Activated B cell treated with CpG ODN at 0.5 μM for 24 hours (primary cell): ENCODE results near the gene INCA1. TPM values are rescaled to one million over a fixed set of nuclear protein-coding genes. Genes with fewer than 3 reads are reported as not detected.

ENCODE experiments used
- ATAC-seq: fragments of 200-7000 bp; cut with Tn5 transposase; one replicate; pipeline ENCODE4 v1.10.0; 2021; ENCODE audit warnings: low read depth, mild to moderate bottlenecking, moderate library complexity
- CTCF ChIA-PET: fragments of 350-600 bp; sonication (Branson Sonifier 250); formaldehyde crosslinking; loops from one replicate; lab custom pipeline; 2021; ENCODE audit warnings: antibody characterized with exemption; lab: Charles Lee
- POLR2A ChIA-PET: fragments of 350-600 bp; sonication (Branson Sonifier 250); formaldehyde crosslinking; loops from one replicate; lab custom pipeline; 2021; ENCODE audit warnings: antibody characterized with exemption; lab: Charles Lee
- DNase-seq: peaks from one replicate; pipeline ENCODE4 v3.0.0; 2022
- H3K27ac Mint-ChIP-seq: one replicate; pipeline ENCODE4 v1.8.0; 2020; ENCODE audit warnings: mixed read lengths
- H3K27me3 Mint-ChIP-seq: one replicate; pipeline ENCODE4 v1.8.0; 2021; ENCODE audit warnings: mixed read lengths
- H3K36me3 Mint-ChIP-seq: one replicate; pipeline ENCODE4 v1.8.0; 2021; ENCODE audit warnings: low read depth, mixed read lengths
- H3K4me1 Mint-ChIP-seq: one replicate; pipeline ENCODE4 v1.8.0; 2021; ENCODE audit warnings: mixed read lengths
- H3K4me3 Mint-ChIP-seq: one replicate; pipeline ENCODE4 v1.8.0; 2020; ENCODE audit warnings: mild to moderate bottlenecking, mixed read lengths
- H3K9me3 Mint-ChIP-seq: one replicate; pipeline ENCODE4 v1.8.0; 2020; ENCODE audit warnings: mixed read lengths
- intact Hi-C: fragments of 100-400 bp; cut with micrococcal nuclease; formaldehyde crosslinking; loops from one replicate; pipeline ENCODE4 v1.15.1; 2024
- total RNA-seq: library from RNA; stranded (reverse); gene quantifications from 2 replicates; pipeline ENCODE4 v1.2.3, GENCODE V29; 2022
- TF ChIP-seq, protein P1 (sequence below): fragments of 200-600 bp; IDR thresholded peaks from one replicate; pipeline ENCODE4 v1.8.0; 2022; ENCODE audit warnings: antibody characterized with exemption, mild to moderate bottlenecking

Gene INCA1
- total RNA-seq, 1 donor from 2014 or later: 0.44 TPM

DNA sequence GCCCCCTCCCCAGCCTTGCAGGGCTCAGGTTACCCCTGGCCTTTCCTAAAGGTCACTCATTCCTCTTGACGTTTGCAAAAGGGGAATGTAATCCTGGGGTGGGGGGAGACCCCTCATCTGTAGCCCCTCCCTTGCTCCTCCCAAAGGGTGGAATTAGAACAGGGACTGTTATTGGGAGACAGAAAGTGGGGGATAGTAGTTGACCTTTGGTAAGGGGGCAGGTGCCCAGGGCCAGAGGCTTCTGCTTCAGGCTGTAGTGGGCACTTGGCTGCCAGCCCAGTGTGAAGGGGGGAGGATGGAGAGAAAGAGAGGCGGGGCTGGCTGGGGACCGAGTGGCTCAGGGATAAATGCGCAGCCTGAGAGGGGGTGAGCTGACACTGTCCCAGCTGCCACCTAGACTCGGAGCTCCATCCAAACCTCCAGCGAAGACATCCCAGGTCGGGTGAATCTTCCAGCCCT, 46.5 kb downstream of the INCA1 start, which contains the start of gene ENO3:
TSS of gene ENO3 (plus strand) at position 374 of the 459 bp plus-strand sequence. CDS start 711 bp downstream, outside the sequence.
- no peak for ATAC-seq
- Mint-ChIP-seq H3K36me3 (peaks cover 20% of the 10 kb centered on the region), H3K4me3 (peak within 1 kb of the TSS; percentile 81), H3K27me3 (peaks cover 2% of the 10 kb centered on the region), H3K27ac (peak within 1 kb of the TSS; percentile 86), H3K9me3 (no peaks in the 10 kb centered on the region), H3K4me1 (peaks cover 26% of the 10 kb centered on the region)
- POLR2A ChIA-PET: interaction anchor here (0.7 to 12.1 kb wide), 7 partner anchors 9 to 127 kb away, joined by 3 to 391 read pairs (median 4); partner anchors contain the start of genes CAMTA2, INCA1, KIF1C and RNF167
- TF ChIP-seq, protein P1, sequence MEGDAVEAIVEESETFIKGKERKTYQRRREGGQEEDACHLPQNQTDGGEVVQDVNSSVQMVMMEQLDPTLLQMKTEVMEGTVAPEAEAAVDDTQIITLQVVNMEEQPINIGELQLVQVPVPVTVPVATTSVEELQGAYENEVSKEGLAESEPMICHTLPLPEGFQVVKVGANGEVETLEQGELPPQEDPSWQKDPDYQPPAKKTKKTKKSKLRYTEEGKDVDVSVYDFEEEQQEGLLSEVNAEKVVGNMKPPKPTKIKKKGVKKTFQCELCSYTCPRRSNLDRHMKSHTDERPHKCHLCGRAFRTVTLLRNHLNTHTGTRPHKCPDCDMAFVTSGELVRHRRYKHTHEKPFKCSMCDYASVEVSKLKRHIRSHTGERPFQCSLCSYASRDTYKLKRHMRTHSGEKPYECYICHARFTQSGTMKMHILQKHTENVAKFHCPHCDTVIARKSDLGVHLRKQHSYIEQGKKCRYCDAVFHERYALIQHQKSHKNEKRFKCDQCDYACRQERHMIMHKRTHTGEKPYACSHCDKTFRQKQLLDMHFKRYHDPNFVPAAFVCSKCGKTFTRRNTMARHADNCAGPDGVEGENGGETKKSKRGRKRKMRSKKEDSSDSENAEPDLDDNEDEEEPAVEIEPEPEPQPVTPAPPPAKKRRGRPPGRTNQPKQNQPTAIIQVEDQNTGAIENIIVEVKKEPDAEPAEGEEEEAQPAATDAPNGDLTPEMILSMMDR: no peak
- CTCF ChIA-PET: interaction anchor here (2.0 kb wide), 1 partner anchor 37 kb away, joined by 6 read pairs; the partner anchor contains the start of gene CAMTA2
- DNase-seq: no peak
- intact Hi-C loops: no loop called here

DNA sequence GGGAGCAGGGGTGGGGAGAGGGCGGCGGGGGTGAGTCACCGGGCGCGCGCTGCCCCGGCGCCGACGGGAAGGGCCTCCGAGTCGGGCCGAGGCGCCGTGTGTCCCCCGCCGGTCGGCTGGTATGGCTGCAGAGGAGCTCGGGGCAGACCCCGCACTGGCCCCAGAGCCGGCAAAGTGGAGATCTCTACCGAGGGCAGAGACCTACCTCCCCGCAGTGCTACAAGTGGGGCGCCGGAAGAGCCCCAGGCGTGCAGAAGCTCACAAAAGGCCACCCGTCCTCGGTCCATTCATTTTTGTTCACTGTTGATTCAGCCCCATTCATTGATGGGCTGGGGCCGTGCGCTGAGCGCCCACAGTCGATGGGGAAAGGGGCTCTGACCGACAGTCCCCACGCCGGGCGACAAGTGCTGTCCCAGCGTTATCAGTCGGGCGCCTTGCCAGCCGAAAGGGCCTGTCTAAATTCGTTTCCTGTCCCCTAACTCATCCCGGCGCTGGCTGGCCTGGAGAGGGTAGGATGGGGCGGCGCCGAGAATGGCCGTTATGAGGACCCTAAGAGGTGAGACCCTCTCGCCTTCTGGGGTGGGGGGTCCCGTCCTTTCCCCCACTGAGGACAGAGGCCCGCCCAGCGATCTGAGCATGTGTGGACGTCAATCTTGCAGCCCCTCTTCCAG, 47.1 kb downstream of the INCA1 start:
- Mint-ChIP-seq H3K36me3 (peaks cover 25% of the 10 kb centered on the region), H3K27ac (peak overlapping the region; percentile 86), H3K4me1 (peaks cover 31% of the 10 kb centered on the region), H3K4me3 (peak overlapping the region; percentile 81), H3K27me3 (peaks cover 2% of the 10 kb centered on the region), H3K9me3 (no peaks in the 10 kb centered on the region)
- ChIA-PET POLR2A (interaction anchor here (0.6 to 12.1 kb wide), 9 partner anchors 8 to 264 kb away, joined by 3 to 391 read pairs (median 4); partner anchors contain the start of genes CAMTA2, INCA1, KIF1C and RNF167), CTCF (interaction anchor here (2.0 kb wide), 1 partner anchor 37 kb away, joined by 6 read pairs; the partner anchor contains the start of gene CAMTA2)
- ATAC-seq (peak; percentile 8), DNase-seq (no peak)
- intact Hi-C loops: no loop called here
- TF ChIP-seq, protein P1: no peak

DNA sequence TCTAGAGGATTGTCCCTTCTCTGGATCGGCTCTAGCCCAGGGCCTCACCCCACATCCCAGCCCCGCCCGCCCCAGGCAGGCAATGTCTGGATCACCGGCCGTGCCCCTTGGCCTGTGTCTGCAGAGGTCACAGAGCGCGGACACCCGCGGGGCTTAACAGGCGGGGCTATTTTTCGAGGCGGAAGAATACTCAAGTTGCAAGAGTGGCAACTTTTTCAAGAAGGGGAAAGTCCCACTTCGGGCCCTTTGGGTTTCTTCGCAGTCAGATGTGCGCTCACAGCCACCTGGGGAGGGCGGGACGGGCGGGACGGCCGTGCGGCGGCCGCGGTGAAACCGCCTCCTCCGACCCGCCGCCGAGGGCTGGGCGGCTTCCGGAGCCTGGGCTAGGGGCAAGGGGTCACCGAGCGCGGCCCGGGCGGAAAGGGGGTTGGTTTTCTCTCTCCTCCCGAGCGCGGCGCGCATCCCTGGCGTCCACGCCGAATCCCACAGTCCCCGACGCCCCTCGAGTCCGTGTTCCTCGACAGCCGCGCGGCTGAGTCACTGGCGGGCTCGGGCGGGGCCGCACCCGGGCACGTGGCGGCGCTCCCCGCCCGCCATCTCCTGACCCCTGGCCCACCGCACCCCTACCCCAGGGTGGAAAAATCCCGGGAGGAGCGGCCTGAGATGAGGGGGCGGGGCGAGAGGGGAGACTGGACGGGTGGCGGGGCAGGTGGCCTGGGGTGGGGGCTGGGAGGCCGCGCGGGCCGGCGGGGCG, 47.8 kb downstream of the INCA1 start:
- ChIA-PET CTCF (interaction anchor here (1.4 to 1.5 kb wide), 2 partner anchors 10 to 18 kb away, joined by 3 to 4 read pairs; partner anchors contain the start of genes RNF167, SLC25A11 and SPAG7), POLR2A (interaction anchor here (1.0 to 12.1 kb wide), 15 partner anchors 8 to 129 kb away, joined by 3 to 391 read pairs (median 9); partner anchors contain the start of genes CAMTA2, GP1BA, INCA1 and KIF1C)
- H3K36me3 Mint-ChIP-seq: peaks cover 32% of the 10 kb centered on the region
- H3K27ac Mint-ChIP-seq: peak overlapping the region; percentile 100
- TF ChIP-seq, protein P1: no peak
- no peaks in the 10 kb centered on the region for H3K9me3 Mint-ChIP-seq
- H3K4me3 Mint-ChIP-seq: peak overlapping the region; percentile 100
- peaks cover 38% of the 10 kb centered on the region for H3K4me1 Mint-ChIP-seq
- intact Hi-C loops: loop anchor here (1.0 to 10.0 kb wide), 13 partner anchors 9 to 1037 kb away; partner anchors contain the start of genes ARRB2, ATP2A3, CAMTA2 and INCA1
- peaks cover 2% of the 10 kb centered on the region for H3K27me3 Mint-ChIP-seq
- ATAC-seq (peak; percentile 36), DNase-seq (peak; percentile 80)

DNA sequence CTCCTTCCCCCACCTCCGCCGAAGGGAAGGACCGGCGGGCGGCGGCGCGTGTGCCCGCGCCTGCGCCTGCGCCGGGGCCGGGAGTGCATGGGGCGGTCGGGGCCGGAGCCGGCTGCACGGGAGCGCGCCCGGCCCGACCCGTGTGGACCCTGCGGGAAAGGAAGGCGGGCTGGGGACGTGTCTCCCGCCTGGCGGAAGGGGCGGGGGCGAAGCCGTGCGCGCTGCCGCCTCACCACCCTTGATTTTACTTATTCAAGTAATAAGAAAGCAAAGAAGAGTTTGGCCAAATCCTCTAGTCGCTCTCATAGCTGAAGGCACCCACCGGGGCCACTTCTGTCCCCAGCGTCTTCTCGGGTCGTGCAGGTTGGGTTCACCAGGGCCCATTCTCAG, 48.4 kb downstream of the INCA1 start:
- H3K36me3 Mint-ChIP-seq: peaks cover 38% of the 10 kb centered on the region
- peak; percentile 45 for ATAC-seq
- peaks cover 44% of the 10 kb centered on the region for H3K4me1 Mint-ChIP-seq
- H3K27ac Mint-ChIP-seq: peak overlapping the region; percentile 100
- ChIA-PET CTCF (interaction anchor here (0.8 to 1.5 kb wide), 4 partner anchors 9 to 40 kb away, joined by 3 to 5 read pairs (median 4); partner anchors contain the start of genes CAMTA2, RNF167, SLC25A11 and SPAG7), POLR2A (interaction anchor here (0.6 to 12.1 kb wide), 20 partner anchors 9 to 1303 kb away, joined by 3 to 391 read pairs (median 8); partner anchors contain the start of genes ARRB2, CAMTA2, CHRNE and CYB5D2)
- no peaks in the 10 kb centered on the region for H3K9me3 Mint-ChIP-seq
- H3K27me3 Mint-ChIP-seq: peaks cover 2% of the 10 kb centered on the region
- peak; percentile 74 for DNase-seq
- intact Hi-C loops: loop anchor here (1.0 to 10.0 kb wide), 13 partner anchors 9 to 1037 kb away; partner anchors contain the start of genes ARRB2, ATP2A3, CAMTA2 and INCA1
- TF ChIP-seq, protein P1: no peak
- H3K4me3 Mint-ChIP-seq: peak overlapping the region; percentile 100
